Suprapubic skin (tissue), 4 donors: ENCODE measurements around the gene PNCK.

Experiments used
- CTCF ChIP-seq, 2 donors: fragments of 200-600 bp in 1 of 2; fragments of 450-650 bp in 1 of 2; sonication (generic) in 1 of 2; IDR thresholded peaks; one replicate each; pipeline ENCODE4 v1.5.1; 2016 to 2019; ENCODE audit warnings: antibody characterized with exemption in 2 of 2, mild to moderate bottlenecking in 1 of 2, moderate library complexity in 1 of 2
- POLR2A ChIP-seq, 2 donors: fragments of 450-650 bp; IDR thresholded peaks; one replicate each; pipeline ENCODE4 v1.6.1; 2017; ENCODE audit warnings: antibody characterized with exemption in 2 of 2, mild to moderate bottlenecking in 2 of 2, moderate library complexity in 2 of 2
- POLR2AphosphoS5 ChIP-seq, 3 donors: sonication (generic); formaldehyde crosslinking; IDR thresholded peaks; one replicate each; pipeline ENCODE4 v1.6.1; 2017; ENCODE audit warnings: antibody characterized with exemption in 3 of 3

- TF ChIP-seq CTCF (IDR thresholded peaks at IDR 0.05) (no peak), POLR2AphosphoS5 (IDR thresholded peaks at IDR 0.05) (no peak), POLR2A (IDR thresholded peaks at IDR 0.05) (no peak)
Observed at GRCh38 chrX:153625271-153626024, 48.2 kb downstream of the PNCK start.
